GM12892 (cell line): ENCODE measurements around the gene POLN.

Source experiments
- POLR2A ChIP-seq: IDR thresholded peaks from 2 replicates; pipeline ENCODE4 v1.6.1; 2011; ENCODE audit warnings: low read depth, low read length, control low read depth
- POLR2AphosphoS5 ChIP-seq: IDR thresholded peaks from 2 replicates; pipeline ENCODE4 v1.6.1; 2011; ENCODE audit warnings: low read depth, low read length, control low read depth
- TAF1 ChIP-seq: IDR thresholded peaks from 2 replicates; pipeline ENCODE4 v1.6.1; 2011; ENCODE audit warnings: low read depth, mild to moderate bottlenecking, control low read depth, low read length, borderline replicate concordance

DNA sequence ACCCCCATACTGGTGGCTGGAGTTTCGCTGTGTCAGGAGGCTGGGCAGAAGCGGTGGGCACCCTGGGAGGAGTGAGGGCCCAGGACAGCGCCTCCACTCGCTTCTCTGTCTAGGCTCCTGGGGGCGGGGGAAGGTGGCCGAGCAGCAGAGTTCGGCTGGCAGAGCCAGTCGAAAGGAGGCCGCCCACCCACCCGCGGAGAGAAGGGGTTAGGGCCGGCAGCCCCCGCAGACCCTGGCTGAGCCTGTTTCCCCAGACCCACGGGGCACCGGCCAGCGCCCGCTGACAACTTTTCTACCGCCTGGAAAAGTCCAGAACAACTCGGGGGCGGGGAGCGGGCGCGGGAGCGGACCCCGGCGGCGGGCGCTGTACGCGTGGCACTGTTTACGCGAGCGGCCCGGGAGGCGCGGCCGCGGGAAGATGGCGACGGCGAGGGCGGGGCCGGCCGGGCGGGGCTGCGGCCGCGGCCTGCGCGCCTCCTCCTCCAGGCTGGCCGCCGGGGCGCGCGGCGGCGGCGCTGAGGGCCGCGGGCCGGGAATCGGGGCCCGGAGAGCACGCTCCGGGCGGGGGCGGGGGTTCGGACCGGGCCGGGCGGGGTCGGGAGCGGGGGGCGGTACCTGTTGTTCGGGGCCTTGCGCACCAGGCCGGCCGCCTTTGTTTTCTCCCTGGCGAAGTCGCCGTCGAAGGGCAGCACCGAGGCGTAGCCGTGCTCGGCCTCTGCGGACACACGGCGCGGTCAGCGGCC is 19.4 kb upstream of the POLN start:
- TF ChIP-seq POLR2A (no peak), TAF1 (no peak), POLR2AphosphoS5 (no peak)
